ES-I3 (cell line): ENCODE data around the gene GNA12.

Experiments used
- H3K36me3 ChIP-seq: 2 replicates; pipeline ENCODE4 v1.6.1; 2013; ENCODE audit warnings: mild to moderate bottlenecking, low read length, control low read depth, moderate library complexity; ENCODE audit not compliant: insufficient read depth
- H3K4me1 ChIP-seq: 2 replicates; pipeline ENCODE4 v1.6.1; 2013; ENCODE audit warnings: mild to moderate bottlenecking, control low read depth, low read length; ENCODE audit not compliant: insufficient read depth
- H3K9ac ChIP-seq: 2 replicates; pipeline ENCODE4 v1.6.1; 2013; ENCODE audit warnings: low read depth, mild to moderate bottlenecking, low read length, moderate library complexity
- H3K9me3 ChIP-seq: 2 replicates; pipeline ENCODE4 v1.6.1; 2013; ENCODE audit warnings: mild to moderate bottlenecking, low read length, moderate library complexity; ENCODE audit not compliant: control insufficient read depth, insufficient read depth

Gene GNA12

DNA sequence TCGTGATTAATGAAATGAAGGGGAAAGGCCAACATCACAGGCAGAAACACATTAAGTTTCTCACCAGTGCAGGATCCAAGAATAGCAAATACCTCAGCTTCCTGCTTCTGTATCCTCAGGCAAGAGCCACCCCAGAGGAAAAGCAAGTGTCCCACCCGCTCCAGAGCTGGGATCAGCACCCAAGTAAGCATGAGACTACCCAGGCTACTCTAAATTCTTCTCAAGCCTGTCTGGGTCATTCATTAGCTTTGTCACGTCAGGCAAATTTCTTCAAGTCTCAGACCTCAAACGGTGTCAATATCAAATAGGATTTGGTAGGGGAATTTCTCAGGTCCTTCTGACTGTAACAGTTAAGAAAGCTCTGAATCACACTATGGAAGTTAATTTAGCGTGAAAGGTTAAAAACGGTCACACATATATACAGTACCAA, 59.0 kb downstream of the GNA12 start:
- Histone ChIP-seq H3K4me1 (peaks cover 6% of the 10 kb centered on the region), H3K9ac (no peak overlapping the region), H3K36me3 (peaks cover 14% of the 10 kb centered on the region), H3K9me3 (no peaks in the 10 kb centered on the region)

DNA sequence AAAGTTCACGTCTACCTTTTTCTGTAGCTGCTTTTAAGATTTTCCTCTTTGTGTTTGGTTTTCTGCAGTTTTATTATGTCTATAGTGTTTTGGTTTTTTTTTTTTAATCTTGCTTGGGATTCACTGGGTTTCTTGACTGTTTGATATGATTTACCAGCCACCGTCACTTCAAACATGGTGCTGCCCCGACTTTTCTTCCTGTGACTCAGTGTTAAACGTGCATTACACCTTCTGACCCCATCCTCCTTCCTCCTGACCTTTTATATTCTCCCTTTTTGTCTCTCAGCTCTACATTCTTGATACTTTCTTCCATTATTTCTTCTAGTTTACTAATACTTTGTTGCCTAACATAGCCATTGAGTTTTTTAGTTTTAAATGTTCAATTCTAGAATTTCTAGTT, 61.5 kb downstream of the GNA12 start:
- peaks cover 14% of the 10 kb centered on the region for H3K4me1 ChIP-seq

DNA sequence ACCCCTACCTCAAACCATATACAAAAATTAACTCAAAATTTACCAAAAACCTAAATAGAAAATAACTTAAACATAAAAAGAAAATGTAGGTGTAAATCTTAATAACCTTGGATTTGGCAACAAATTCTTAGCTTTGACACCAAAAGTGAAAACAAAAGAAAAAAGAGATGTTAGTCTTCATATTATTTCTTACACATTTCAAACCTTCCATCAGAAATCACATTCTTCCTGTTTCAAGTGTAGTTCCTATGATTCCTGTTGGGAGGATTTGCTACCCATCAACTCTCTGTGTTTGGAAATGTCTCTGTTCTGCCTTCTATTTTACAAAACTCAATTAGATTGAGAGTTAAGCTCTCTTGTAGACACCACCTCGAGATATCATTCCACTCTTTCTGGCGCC, 62.0 kb downstream of the GNA12 start:
- Histone ChIP-seq H3K9ac (no peak overlapping the region), H3K9me3 (no peaks in the 10 kb centered on the region), H3K4me1 (peaks cover 14% of the 10 kb centered on the region), H3K36me3 (peaks cover 11% of the 10 kb centered on the region)

More for the DNA sequence above, 61.5 kb downstream of the GNA12 start:
- Histone ChIP-seq H3K9me3 (no peaks in the 10 kb centered on the region), H3K36me3 (peaks cover 15% of the 10 kb centered on the region), H3K9ac (no peak overlapping the region)

DNA sequence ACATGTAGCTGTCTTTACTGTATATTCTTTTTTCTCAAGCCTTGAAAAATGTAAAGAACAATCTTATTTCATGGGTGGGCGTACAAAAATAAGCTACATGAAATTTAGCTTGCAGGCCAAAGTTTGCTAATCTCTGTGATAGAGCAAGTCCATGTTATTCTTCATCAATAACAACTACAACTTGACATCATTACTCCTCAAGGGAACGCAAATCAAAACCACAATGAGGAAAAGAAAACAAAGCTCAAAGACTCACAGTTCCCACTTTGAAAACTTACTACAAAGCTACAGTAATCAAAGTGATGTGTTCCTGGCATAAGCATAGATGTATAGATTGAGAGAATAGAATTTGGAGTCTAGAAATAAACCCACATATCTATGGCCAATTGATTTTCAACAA, 62.5 kb downstream of the GNA12 start:
- peaks cover 9% of the 10 kb centered on the region for H3K36me3 ChIP-seq
- no peaks in the 10 kb centered on the region for H3K9me3 ChIP-seq
- H3K4me1 ChIP-seq, result peaks cover 14% of the 10 kb centered on the region
- no peak overlapping the region for H3K9ac ChIP-seq

DNA sequence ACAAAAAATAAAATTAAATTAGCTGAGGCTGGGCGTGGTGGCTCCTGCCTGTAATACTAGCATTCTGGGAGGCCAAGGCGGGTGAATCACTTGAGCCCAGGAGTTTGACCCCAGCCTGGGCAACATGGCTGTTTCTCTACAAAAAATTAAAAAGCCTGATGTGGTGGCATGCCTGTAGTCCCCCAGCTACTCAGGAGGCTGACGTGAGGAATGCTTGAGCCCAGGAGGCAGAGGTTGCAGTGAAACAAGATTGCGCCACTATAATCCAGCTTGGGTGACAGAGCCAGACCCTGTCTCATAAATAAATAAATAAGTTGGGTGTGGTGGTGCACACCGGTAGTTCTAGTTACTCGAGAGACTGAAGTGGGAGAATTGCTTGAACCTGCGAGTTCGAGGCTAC, 65.1 kb downstream of the GNA12 start:
- Histone ChIP-seq H3K9ac (no peak overlapping the region), H3K9me3 (no peaks in the 10 kb centered on the region), H3K36me3 (peaks cover 5% of the 10 kb centered on the region), H3K4me1 (peaks cover 7% of the 10 kb centered on the region; the same call in 1 of the 2 replicates)

DNA sequence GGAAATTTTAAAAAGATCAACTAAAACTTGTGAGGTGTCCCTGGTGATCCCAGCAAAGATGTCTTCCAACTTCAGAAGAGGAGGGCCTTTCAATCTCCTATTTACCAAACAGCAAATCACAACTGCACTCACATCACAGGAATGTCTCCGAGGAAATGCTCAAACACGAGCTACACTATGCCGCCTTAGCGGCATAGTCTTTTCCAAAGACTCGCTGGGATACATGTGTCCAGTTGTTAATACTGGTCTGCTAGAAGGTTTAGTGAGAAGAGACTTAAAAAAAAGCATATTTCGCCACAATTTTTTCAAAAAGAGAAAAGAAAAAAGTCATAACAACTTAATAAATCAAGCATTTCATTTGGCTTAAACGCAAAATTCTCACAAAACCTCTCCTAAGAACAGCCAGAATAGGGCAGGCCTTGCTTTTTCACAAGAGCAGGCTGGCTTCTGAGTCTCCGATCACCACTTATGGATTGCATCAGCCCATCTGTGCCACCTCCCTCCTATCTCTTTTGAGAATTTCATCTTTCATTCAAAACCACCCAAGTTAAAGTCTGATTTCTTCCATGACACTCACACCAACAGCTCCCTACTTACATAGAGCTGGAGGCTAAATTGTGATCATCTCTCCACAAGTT, 66.1 kb downstream of the GNA12 start:
- Histone ChIP-seq H3K9me3 (no peaks in the 10 kb centered on the region), H3K4me1 (peaks cover 7% of the 10 kb centered on the region; the same call in 1 of the 2 replicates), H3K9ac (no peak overlapping the region), H3K36me3 (peaks cover 5% of the 10 kb centered on the region)

DNA sequence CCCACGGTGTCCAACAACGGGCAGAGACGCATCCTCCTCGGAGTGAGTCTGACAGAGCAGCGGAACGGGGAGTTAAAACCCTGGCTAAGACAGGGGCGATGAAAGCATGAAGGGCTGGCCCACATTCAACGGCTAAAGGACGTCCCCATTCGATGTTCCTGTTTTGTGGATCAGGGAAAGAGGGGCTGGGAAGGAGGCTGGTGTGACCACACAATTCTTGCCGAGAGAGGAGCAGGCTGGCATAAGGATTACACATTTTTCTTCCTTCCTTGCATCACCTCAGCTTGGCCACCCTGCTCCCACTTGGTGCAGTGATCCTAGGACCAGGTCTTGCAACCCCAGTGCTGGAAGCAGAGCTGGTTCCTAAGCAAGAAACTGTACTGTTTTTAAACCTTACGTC, 67.7 kb downstream of the GNA12 start:
- Histone ChIP-seq H3K9ac (no peak overlapping the region), H3K9me3 (no peaks in the 10 kb centered on the region), H3K36me3 (peaks cover 3% of the 10 kb centered on the region), H3K4me1 (peaks cover 7% of the 10 kb centered on the region; the same call in 1 of the 2 replicates)

DNA sequence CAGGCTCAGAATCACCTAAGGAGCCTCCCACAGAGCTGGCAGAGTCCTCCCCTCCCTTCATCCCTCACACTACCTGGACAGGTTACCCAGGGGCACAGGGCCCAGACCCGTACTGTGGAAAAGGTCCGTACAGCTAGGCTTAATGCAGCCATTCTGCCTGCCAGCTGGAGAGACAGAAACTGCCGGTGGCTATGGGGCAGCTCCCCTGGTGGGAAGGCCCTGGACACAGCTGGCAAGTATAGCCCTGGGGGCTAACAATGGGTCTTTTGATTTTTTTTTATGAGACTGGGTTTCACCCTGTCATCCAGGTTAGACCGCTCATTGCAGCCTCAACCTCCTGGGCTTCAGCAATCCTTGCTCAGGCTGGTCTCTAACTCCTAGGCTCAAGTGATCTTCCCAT, 68.3 kb downstream of the GNA12 start:
- no peaks in the 10 kb centered on the region for H3K9me3 ChIP-seq
- no peak overlapping the region for H3K9ac ChIP-seq
- H3K4me1 ChIP-seq, result peaks cover 7% of the 10 kb centered on the region; the same call in 1 of the 2 replicates
- peaks cover 3% of the 10 kb centered on the region for H3K36me3 ChIP-seq

DNA sequence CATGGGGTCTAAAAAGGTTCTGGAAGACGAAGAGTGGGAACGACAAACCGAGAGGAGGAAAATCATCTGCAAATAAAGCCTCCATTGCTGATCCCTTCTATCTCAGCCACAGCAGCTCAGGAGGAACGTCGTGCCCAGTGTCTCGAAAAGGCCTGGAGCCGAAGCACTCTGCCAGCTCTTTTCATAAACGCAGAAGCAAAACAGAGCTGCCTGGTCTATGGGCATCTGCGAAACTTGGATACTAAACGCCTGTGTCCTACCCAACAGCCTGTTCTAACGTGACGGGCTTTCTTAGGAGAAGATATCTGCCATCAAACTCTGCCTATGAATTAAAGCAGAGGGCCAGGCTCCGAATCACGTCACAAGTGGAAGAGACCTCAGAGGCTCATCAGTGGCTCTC, 68.7 kb downstream of the GNA12 start:
- no peaks in the 10 kb centered on the region for H3K9me3 ChIP-seq
- peaks cover 3% of the 10 kb centered on the region for H3K36me3 ChIP-seq
- H3K4me1 ChIP-seq, result peaks cover 7% of the 10 kb centered on the region; the same call in 1 of the 2 replicates
- no peak overlapping the region for H3K9ac ChIP-seq

DNA sequence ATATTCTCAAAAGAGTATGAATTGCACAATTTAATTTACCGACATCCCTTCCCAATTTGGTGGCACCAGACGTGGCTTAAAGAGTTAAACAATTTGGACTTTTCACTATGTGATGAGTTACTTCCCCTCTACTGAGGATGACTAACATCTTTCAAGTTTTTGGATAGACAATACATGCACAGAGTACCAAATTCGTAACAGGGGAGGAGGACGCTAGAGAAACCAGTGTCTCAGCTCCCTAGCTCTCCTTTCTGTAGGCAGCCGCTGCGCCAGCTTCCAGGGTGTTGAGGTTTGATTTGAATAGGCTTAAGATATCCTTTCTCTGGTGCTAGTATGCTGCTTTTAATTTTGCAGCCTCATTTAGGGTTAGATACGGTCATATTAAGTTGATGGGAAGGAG, 69.2 kb downstream of the GNA12 start:
- H3K4me1 ChIP-seq, result peaks cover 7% of the 10 kb centered on the region; the same call in 1 of the 2 replicates
- peaks cover 3% of the 10 kb centered on the region for H3K36me3 ChIP-seq
- no peak overlapping the region for H3K9ac ChIP-seq
- H3K9me3 ChIP-seq, result no peaks in the 10 kb centered on the region

DNA sequence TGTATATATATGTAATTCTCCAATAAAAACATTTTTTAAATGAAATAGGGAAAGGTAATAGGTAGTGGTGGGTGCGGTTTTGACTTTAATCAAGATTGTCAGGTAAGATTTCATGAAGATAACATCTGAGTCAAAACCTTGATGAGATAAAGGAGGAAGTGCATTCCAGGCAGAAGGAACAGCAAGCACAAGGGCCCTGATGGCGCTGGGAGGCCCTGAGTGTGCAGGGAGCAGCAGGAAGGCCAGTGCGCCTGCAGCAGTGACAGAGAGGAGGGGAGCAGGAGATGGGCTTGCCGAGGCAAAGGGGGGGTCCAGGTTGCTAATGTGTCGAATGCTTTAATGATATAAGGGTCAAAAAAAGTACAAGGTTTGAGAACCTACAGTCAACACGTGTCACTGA, 69.8 kb downstream of the GNA12 start:
- H3K4me1 ChIP-seq, result peaks cover 7% of the 10 kb centered on the region; the same call in 1 of the 2 replicates
- no peak overlapping the region for H3K9ac ChIP-seq
- no peaks in the 10 kb centered on the region for H3K9me3 ChIP-seq
- H3K36me3 ChIP-seq, result peaks cover 2% of the 10 kb centered on the region

DNA sequence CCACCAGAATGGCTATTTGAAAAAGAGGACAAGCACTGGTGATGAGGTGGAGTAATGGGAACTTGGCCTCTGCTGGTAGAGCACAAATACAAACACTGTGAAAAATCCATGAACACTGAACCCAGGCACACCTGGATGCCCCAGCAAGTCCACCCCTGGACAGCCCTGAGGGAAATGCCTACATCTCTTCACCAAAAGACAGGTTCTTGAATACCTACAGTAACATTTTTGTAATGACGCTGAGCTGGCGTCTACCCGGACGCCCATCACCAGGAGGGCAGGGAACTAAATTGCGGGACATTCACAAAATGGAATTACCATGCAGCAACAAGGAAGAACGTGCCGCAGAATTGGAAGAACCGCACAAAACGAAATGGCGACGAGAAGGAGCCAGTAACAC, 70.5 kb downstream of the GNA12 start:
- Histone ChIP-seq H3K36me3 (no peaks in the 10 kb centered on the region; the same call in 1 of the 2 replicates), H3K9ac (no peak overlapping the region), H3K9me3 (no peaks in the 10 kb centered on the region), H3K4me1 (peaks cover 1% of the 10 kb centered on the region; the same call in 1 of the 2 replicates)

DNA sequence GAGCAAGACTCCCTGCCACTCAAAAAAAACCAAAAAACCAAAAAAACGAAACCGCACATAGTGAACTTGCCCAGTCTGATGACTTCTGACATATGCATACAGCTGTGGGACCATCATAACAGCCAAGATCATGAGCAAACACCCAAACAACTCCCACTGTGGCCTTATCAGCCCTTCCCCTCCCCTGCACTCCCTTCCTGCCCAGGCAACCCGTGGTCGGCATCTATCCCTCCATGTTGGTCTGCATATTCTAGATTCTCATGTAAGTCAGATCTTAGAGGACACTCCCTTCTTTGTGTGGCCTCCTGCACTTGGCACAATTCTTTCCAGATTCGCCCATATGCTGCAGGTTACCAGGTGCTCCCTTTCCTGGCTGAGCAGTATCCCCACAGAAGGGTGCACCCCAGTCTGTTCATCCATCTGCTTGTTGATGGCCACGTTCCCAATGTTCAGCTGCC, 72.8 kb downstream of the GNA12 start:
- Histone ChIP-seq H3K36me3 (no peaks in the 10 kb centered on the region; the same call in 1 of the 2 replicates), H3K9ac (no peak overlapping the region), H3K4me1 (no peaks in the 10 kb centered on the region), H3K9me3 (no peaks in the 10 kb centered on the region)

DNA sequence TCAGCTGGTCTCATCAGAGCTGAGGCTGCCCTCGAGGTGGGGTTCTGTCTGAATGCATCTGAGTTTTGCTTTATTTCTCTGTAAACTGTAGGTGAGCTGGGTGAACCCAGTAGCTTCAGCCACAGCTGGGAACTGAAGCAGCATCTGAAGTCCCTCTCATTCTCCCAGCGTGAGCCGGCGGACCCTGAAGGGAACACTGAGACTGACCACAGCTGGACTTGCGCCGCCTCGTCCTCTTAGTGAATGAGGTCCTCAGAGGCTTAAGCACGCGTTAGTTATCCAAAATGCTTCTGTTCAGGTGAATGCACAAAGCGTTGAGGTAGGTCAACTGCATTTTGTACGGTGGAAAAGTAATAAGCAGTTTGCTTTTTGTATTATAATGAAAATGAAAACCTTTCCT, 79.5 kb downstream of the GNA12 start:
- Histone ChIP-seq H3K36me3 (no peaks in the 10 kb centered on the region), H3K4me1 (peaks cover 16% of the 10 kb centered on the region)

DNA sequence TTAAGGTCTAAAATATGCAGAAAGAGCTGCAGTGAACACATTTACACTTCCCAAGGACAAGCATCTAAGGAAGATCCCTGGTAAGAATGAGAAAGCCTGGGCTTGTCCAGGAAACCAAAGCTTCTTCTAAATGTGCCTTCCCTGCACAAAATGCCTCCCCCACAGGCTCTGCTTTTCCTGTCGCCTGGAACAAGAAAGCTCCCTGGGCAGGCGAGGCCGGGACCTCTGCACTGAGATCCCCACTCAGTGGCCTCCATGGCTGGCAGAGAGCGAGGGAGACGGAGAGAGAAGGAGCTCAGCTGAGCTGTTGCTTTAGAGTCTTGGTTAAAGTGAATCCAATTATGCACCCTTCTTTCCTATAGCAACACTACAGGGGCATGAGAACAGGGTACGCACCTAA, 80.5 kb downstream of the GNA12 start:
- no peaks in the 10 kb centered on the region for H3K9me3 ChIP-seq
- H3K9ac ChIP-seq, result no peak overlapping the region
- H3K4me1 ChIP-seq, result peaks cover 20% of the 10 kb centered on the region
- H3K36me3 ChIP-seq, result no peaks in the 10 kb centered on the region

More for the DNA sequence above, 79.5 kb downstream of the GNA12 start:
- Histone ChIP-seq H3K9ac (no peak overlapping the region), H3K9me3 (no peaks in the 10 kb centered on the region)
